Psoas muscle (tissue), 8 donors: ENCODE data around the gene RNH1. TPM values are rescaled to one million over a fixed set of nuclear protein-coding genes. Genes with fewer than 3 reads are reported as not detected.

ENCODE experiments used
- ATAC-seq, 4 donors: fragments of 200-7000 bp; cut with Tn5 transposase; one replicate each; pipeline ENCODE4 v1.9.1; 2020; ENCODE audit warnings: moderate library complexity in 3 of 4, mild to moderate bottlenecking in 2 of 4
- DNase-seq, 2 donors: peaks; one replicate each; pipeline ENCODE4 v3.0.0-alpha.2; 2020
- H3K27ac ChIP-seq: fragments of 200-600 bp; one replicate; pipeline ENCODE4 v1.8.0; 2022
- H3K27me3 ChIP-seq, 3 donors: fragments of 200-600 bp in 1 of 3; one replicate each; pipeline versions ENCODE4 v1.6.1 to v1.8.0; 2013 to 2022; ENCODE audit warnings: low read length in 2 of 3, mild to moderate bottlenecking in 2 of 3, moderate library complexity in 1 of 3; ENCODE audit not compliant: insufficient read depth in 3 of 3
- H3K36me3 ChIP-seq, 2 donors: fragments of 200-600 bp in 1 of 2; one replicate each; pipeline versions ENCODE4 v1.6.1 to v1.8.0; 2013 to 2022; ENCODE audit warnings: low read depth in 1 of 2, mild to moderate bottlenecking in 1 of 2, moderate library complexity in 1 of 2; ENCODE audit not compliant: insufficient read depth in 1 of 2
- H3K4me1 ChIP-seq: fragments of 200-600 bp; one replicate; pipeline ENCODE4 v1.8.0; 2022
- H3K4me3 ChIP-seq: fragments of 200-600 bp; one replicate; pipeline ENCODE4 v1.8.0; 2022; ENCODE audit warnings: mild to moderate bottlenecking
- H3K9me3 ChIP-seq: fragments of 200-600 bp; one replicate; pipeline ENCODE4 v1.8.0; 2022
- CTCF ChIP-seq: fragments of 200-600 bp; IDR thresholded peaks from one replicate; pipeline ENCODE4 v1.8.0; 2022; ENCODE audit warnings: antibody characterized with exemption
- WGBS, 3 donors: extraction: QIAGEN DNeasy Blood & Tissue Kit; methylation state at CpG; one replicate each; pipeline versions ENCODE4 v1.1.6 to v1.1.7; 2013; 5-methylcytosine and 5-hydroxymethylcytosine counted together
- intact Hi-C, 2 donors: fragments of 100-400 bp; cut with DNase I; formaldehyde crosslinking; loops; one replicate each; pipeline versions ENCODE4 v1.11.0 to v1.14.2; 2022
- polyA plus RNA-seq, 3 donors: library from polyadenylated mRNA; stranded (reverse); fragments of 200-250 nt; gene quantifications; one replicate each; pipeline ENCODE4 v1.2.3, GENCODE V29; 2013
- total RNA-seq, 4 donors: library from RNA; stranded (reverse); fragmentation: NEBNext Ultra II Directional in 2 of 4; extraction: Animal tissue kit (Norgen Biotek cat#: 25700) in 2 of 4; gene quantifications; one replicate each; pipeline versions ENCODE4 v1.2.1 to v1.2.4, GENCODE V29; 2021 to 2023
- donor health status: healthy with polysubstance abuse.
- donor health status: DM: no; HTN: no; CAD: no; lungs with moderate emphysema.
- donor health status: Bipolar disorder and iron deficiency.
- donor health status: healthy.
- donor health status: DM: yes; HTN: yes; CAD: no.
- donor health status: DM: no; HTN: no; CAD: no.
- donor health status: DM: no; HTN: no; CAD: no.
- donor health status: DM: yes; HTN: yes; CAD: no.

Gene RNH1
- total and polyA plus RNA-seq, 7 donors: 103 to 181 (median 106) TPM

DNA sequence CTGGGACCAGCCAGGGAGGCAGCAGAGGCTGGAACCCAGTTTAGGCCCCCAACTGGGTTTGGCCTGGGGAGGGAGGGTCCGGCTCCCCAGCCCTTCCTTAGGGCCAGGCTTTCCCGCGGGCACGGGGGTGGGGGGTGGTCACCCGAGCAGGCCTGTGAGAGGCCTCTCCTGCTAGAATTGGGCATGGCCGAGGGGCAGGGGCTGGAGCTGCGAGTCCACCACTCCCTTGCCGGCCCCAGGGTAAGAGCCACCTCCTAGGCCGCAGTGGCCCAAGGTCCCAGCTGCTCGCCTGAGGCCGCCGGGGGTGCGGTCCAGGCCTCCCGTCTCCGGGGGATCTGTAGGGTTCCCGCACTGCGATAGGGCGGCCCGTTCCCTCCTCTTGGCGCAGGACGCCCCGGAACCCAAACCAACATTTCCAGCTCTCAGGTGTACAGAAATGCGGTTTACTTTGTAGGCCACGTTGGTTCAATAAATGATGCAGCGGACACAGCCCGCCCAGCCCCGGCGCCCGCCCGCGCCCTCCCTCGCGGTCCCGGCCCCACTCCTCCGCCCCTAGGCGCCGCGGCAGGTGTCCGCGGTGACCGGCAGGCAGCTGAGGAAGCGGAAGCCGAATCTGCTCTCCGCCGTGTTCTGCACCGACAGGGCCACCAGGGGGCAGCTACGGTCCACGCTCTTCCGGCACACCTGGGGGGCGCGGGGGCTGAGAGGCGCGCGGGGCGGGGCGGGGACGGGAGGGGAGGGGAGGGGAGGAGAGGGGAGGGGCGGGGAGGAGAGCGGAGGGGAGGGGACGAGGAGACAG is 47.6 kb upstream of the RNH1 start:
- WGBS, 3 donors: 11 to 17% (median 14%) methylated on average over 26 to 52 of the region's 60 CpGs
- intact Hi-C loops: loop anchor here (2.0 kb wide), 2 partner anchors 168 to 170 kb away; no protein-coding TSS in a partner anchor
- ATAC-seq (peak; percentile 68 to 88 (median 80)), DNase-seq (peak; percentile 64 to 79)
- peaks cover 5% of the 10 kb centered on the region for H3K4me1 ChIP-seq
- no peak overlapping the region for H3K27ac ChIP-seq
- H3K27me3 ChIP-seq: peaks cover 0 to 64% (median 36%) of the 10 kb centered on the region in 3 donors
- no peaks in the 10 kb centered on the region for H3K9me3 ChIP-seq
- peak; percentile 54 for TF ChIP-seq CTCF
- H3K4me3 ChIP-seq: peak overlapping the region; percentile 49
- no peaks in the 10 kb centered on the region for H3K36me3 ChIP-seq

DNA sequence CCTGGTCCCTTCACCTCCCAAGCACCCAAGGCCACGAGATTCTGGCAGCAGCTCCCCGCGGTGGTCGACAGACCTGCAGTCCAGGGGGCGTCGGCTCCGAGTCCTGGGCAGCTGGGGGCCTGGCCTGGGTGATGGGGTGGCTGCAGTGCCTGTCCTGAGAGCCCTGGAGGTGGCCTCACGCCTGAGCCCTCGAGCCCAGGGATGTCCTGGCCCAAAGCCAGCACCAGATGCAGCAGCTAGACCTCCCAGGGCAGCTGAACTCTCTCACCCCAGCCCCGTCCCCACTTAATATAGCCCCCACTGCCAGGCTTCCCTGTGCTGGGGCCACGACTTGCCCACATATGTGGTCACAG is 46.9 kb upstream of the RNH1 start:
- intact Hi-C loops: loop anchor here (2.0 kb wide), 2 partner anchors 169 to 171 kb away; no protein-coding TSS in a partner anchor
- Histone ChIP-seq H3K4me1 (peaks cover 5% of the 10 kb centered on the region), H3K9me3 (no peaks in the 10 kb centered on the region), H3K4me3 (peak overlapping the region; percentile 49), H3K27ac (no peak overlapping the region), H3K27me3 (peaks cover 0 to 64% (median 36%) of the 10 kb centered on the region in 3 donors), H3K36me3 (no peaks in the 10 kb centered on the region)
- WGBS, 3 donors: 46 to 58% (median 57%) methylated on average over 10 to 11 of the region's 11 CpGs
- TF ChIP-seq CTCF: no peak
- DNase-seq (no peak), ATAC-seq (peak in 2 of 4 donors; percentile 7 to 16)

- intact Hi-C loops: no loop called here
- DNase-seq (no peak), ATAC-seq (no peak)
- Histone ChIP-seq H3K27me3 (peaks cover 0 to 64% (median 36%) of the 10 kb centered on the region in 3 donors), H3K27ac (no peak overlapping the region), H3K4me1 (peaks cover 5% of the 10 kb centered on the region), H3K36me3 (no peaks in the 10 kb centered on the region), H3K9me3 (no peaks in the 10 kb centered on the region), H3K4me3 (no peak overlapping the region)
- 80 to 86% (median 81%) methylated on average over 23 to 27 of the region's 27 CpGs for WGBS, 3 donors
- no peak for TF ChIP-seq CTCF
Measured at GRCh38 chr11:553083-553987, 46.3 kb upstream of the RNH1 start.

GRCh38 chr11:551596-551995 is 44.6 kb upstream of the RNH1 start:
- ATAC-seq: no peak
- peaks cover 5% of the 10 kb centered on the region for H3K4me1 ChIP-seq
- no peak for TF ChIP-seq CTCF
- H3K36me3 ChIP-seq: no peaks in the 10 kb centered on the region
- no peak overlapping the region for H3K27ac ChIP-seq
- H3K4me3 ChIP-seq: no peak overlapping the region
- H3K9me3 ChIP-seq: no peaks in the 10 kb centered on the region
- no peak for DNase-seq
- intact Hi-C loops: no loop called here
- peaks cover 0 to 50% (median 26%) of the 10 kb centered on the region in 3 donors for H3K27me3 ChIP-seq
- 74 to 80% (median 76%) methylated on average over 12 of the region's 12 CpGs for WGBS, 3 donors
